RWPE2 (cell line): ENCODE results near the gene VPS39.

ENCODE experiments used
- ATAC-seq: fragments of 200-7000 bp; cut with Tn5 transposase; 3 replicates; pipeline ENCODE4 v1.9.1; 2021; ENCODE audit warnings: low read depth
- DNase-seq: peaks from one replicate; pipeline ENCODE4 v3.0.0-alpha.2; 2020; ENCODE audit warnings: low spot score
- H3K27ac ChIP-seq: fragments of 450-650 bp; 2 replicates; pipeline ENCODE4 v1.5.1; 2017; ENCODE audit warnings: mild to moderate bottlenecking; ENCODE audit not compliant: poor library complexity, severe bottlenecking
- H3K27me3 ChIP-seq: fragments of 250-450 bp; sonication (Bioruptor Pico); 2 replicates; pipeline ENCODE4 v1.5.1; 2021; ENCODE audit warnings: mild to moderate bottlenecking, moderate library complexity; ENCODE audit not compliant: insufficient read depth, poor library complexity, severe bottlenecking
- H3K36me3 ChIP-seq: fragments of 250-450 bp; sonication (Bioruptor Pico); 2 replicates; pipeline ENCODE4 v1.5.1; 2020; ENCODE audit warnings: low read depth, mild to moderate bottlenecking, moderate library complexity
- H3K4me1 ChIP-seq: fragments of 250-450 bp; sonication (Bioruptor Pico); 2 replicates; pipeline ENCODE4 v1.5.1; 2021; ENCODE audit warnings: mild to moderate bottlenecking, moderate library complexity; ENCODE audit not compliant: insufficient read depth, poor library complexity, severe bottlenecking
- H3K4me3 ChIP-seq: fragments of 250-450 bp; sonication (Bioruptor Pico); 2 replicates; pipeline ENCODE4 v1.5.1; 2021; ENCODE audit warnings: mild to moderate bottlenecking, moderate library complexity; ENCODE audit not compliant: severe bottlenecking
- H3K9me3 ChIP-seq: fragments of 250-450 bp; sonication (Bioruptor Pico); 2 replicates; pipeline ENCODE4 v1.5.1; 2021; ENCODE audit warnings: mild to moderate bottlenecking, moderate library complexity; ENCODE audit not compliant: severe bottlenecking
- CTCF ChIP-seq: fragments of 450-650 bp; IDR thresholded peaks from one replicate; pipeline ENCODE4 v1.5.1; 2017; ENCODE audit warnings: mild to moderate bottlenecking, moderate library complexity; ENCODE audit not compliant: poor library complexity, severe bottlenecking

The VPS39 gene

GRCh38 chr15:42203891-42204290, 4.2 kb downstream of the VPS39 start:
- H3K9me3 ChIP-seq, result no peaks in the 10 kb centered on the region
- ATAC-seq, result no peak
- TF ChIP-seq CTCF, result no peak
- H3K36me3 ChIP-seq, result peaks cover 14% of the 10 kb centered on the region
- no peak overlapping the region for H3K4me3 ChIP-seq
- no peaks in the 10 kb centered on the region for H3K27me3 ChIP-seq
- no peaks in the 10 kb centered on the region for H3K4me1 ChIP-seq
- H3K27ac ChIP-seq, result no peak overlapping the region
- DNase-seq, result no peak

GRCh38 chr15:42202653-42203052, 5.5 kb downstream of the VPS39 start:
- DNase-seq, result no peak
- no peaks in the 10 kb centered on the region for H3K4me1 ChIP-seq
- peaks cover 27% of the 10 kb centered on the region for H3K36me3 ChIP-seq
- no peak overlapping the region for H3K4me3 ChIP-seq
- no peaks in the 10 kb centered on the region for H3K9me3 ChIP-seq
- no peak for ATAC-seq
- no peaks in the 10 kb centered on the region for H3K27me3 ChIP-seq
- H3K27ac ChIP-seq, result no peak overlapping the region
- TF ChIP-seq CTCF, result no peak

GRCh38 chr15:42201801-42202200, 6.3 kb downstream of the VPS39 start:
- no peak overlapping the region for H3K4me3 ChIP-seq
- no peak for ATAC-seq

GRCh38 chr15:42199126-42199525, 9.0 kb downstream of the VPS39 start:
- Histone ChIP-seq H3K27me3 (no peaks in the 10 kb centered on the region), H3K4me3 (no peak overlapping the region), H3K27ac (no peak overlapping the region), H3K9me3 (no peaks in the 10 kb centered on the region), H3K4me1 (no peaks in the 10 kb centered on the region), H3K36me3 (peaks cover 38% of the 10 kb centered on the region)
- no peak for ATAC-seq
- no peak for TF ChIP-seq CTCF
- no peak for DNase-seq

More at GRCh38 chr15:42201801-42202200, 6.3 kb downstream of the VPS39 start:
- Histone ChIP-seq H3K9me3 (no peaks in the 10 kb centered on the region), H3K36me3 (peaks cover 32% of the 10 kb centered on the region), H3K27ac (no peak overlapping the region), H3K27me3 (no peaks in the 10 kb centered on the region), H3K4me1 (no peaks in the 10 kb centered on the region)
- TF ChIP-seq CTCF, result no peak
- DNase-seq, result no peak

- ATAC-seq (no peak), DNase-seq (no peak)
- TF ChIP-seq CTCF, result no peak
- H3K4me1 ChIP-seq, result no peaks in the 10 kb centered on the region
- H3K4me3 ChIP-seq, result no peak overlapping the region
- peaks cover 38% of the 10 kb centered on the region for H3K36me3 ChIP-seq
- no peak overlapping the region for H3K27ac ChIP-seq
- no peaks in the 10 kb centered on the region for H3K9me3 ChIP-seq
- no peaks in the 10 kb centered on the region for H3K27me3 ChIP-seq
These were observed 9.6 kb downstream of the VPS39 start for GRCh38 chr15:42198516-42198915.
